B cell (primary cell): ENCODE data around the gene GRM8. TPM values are rescaled to one million over a fixed set of nuclear protein-coding genes. Genes with fewer than 3 reads are reported as not detected.

Experiments
- ATAC-seq: fragments of 200-7000 bp; cut with Tn5 transposase; one replicate; pipeline ENCODE4 v1.10.0; 2021; ENCODE audit warnings: low read depth, mild to moderate bottlenecking, moderate number of reproducible peaks, moderate library complexity
- CTCF ChIA-PET: fragments of 350-600 bp; sonication (Branson Sonifier 250); formaldehyde crosslinking; loops from one replicate; lab custom pipeline; 2021; ENCODE audit warnings: antibody characterized with exemption, inconsistent platforms; lab: Charles Lee
- POLR2A ChIA-PET: fragments of 350-600 bp; sonication (Branson Sonifier 250); formaldehyde crosslinking; loops from one replicate; lab custom pipeline; 2021; ENCODE audit warnings: antibody characterized with exemption; lab: Charles Lee
- DNase-seq: peaks from one replicate; pipeline ENCODE4 v3.0.0; 2013
- H2AFZ ChIP-seq: 2 replicates; pipeline ENCODE4 v1.6.1; 2012; ENCODE audit warnings: mild to moderate bottlenecking, low read depth, low read length; ENCODE audit not compliant: insufficient read depth, poor library complexity, severe bottlenecking
- H3K27ac ChIP-seq, 2 donors: 1 replicate in 1 of 2; 2 replicates in 1 of 2; pipeline ENCODE4 v1.5.1; 2012 to 2013; ENCODE audit warnings: low read length in 2 of 2, mild to moderate bottlenecking in 2 of 2, moderate library complexity in 1 of 2
- H3K27me3 ChIP-seq, 4 experiments: fragments of 200-600 bp in 1 of 4; sonication (generic) in 1 of 4; replicated peaks in 1 of 4; 1 replicate in 2 of 4; 2 replicates in 2 of 4; pipeline versions ENCODE4 v1.6.1 to v1.7.0; 2013 to 2016; ENCODE audit warnings: low read length in 3 of 4, mild to moderate bottlenecking in 2 of 4, mixed read lengths in 1 of 4, moderate library complexity in 1 of 4; ENCODE audit not compliant: insufficient read depth in 4 of 4, control insufficient read depth in 3 of 4; ENCODE audit errors: control extremely low read depth in 1 of 4
- H3K36me3 ChIP-seq, 2 experiments: replicated peaks in 1 of 2; 1 replicate in 1 of 2; 2 replicates in 1 of 2; pipeline versions ENCODE4 v1.6.1 to v1.7.1; 2013; ENCODE audit warnings: low read length in 1 of 2; ENCODE audit not compliant: insufficient read depth in 2 of 2, control insufficient read depth in 1 of 2; ENCODE audit errors: control extremely low read depth in 1 of 2, extremely low read depth in 1 of 2
- H3K4me1 ChIP-seq, 2 donors: fragments of 200-600 bp in 1 of 2; sonication (generic) in 1 of 2; 1 replicate in 1 of 2; 2 replicates in 1 of 2; pipeline versions ENCODE4 v1.5.1 to v1.6.1; 2013 to 2017; ENCODE audit warnings: low read length in 2 of 2; ENCODE audit not compliant: control insufficient read depth in 2 of 2, insufficient read depth in 2 of 2
- H3K4me2 ChIP-seq: replicated peaks from 2 replicates; pipeline ENCODE3; 2012; ENCODE audit warnings: mild to moderate bottlenecking, low read depth, low read length; ENCODE audit not compliant: poor library complexity, severe bottlenecking
- H3K4me3 ChIP-seq, 5 experiments: fragments of 200-600 bp in 1 of 5; sonication (generic) in 1 of 5; 1 replicate in 3 of 5; 2 replicates in 2 of 5; pipeline versions ENCODE4 v1.5.1 to v1.7.0; 2011 to 2016; ENCODE audit warnings: low read length in 4 of 5, mild to moderate bottlenecking in 4 of 5, low read depth in 2 of 5, control low read depth in 1 of 5, moderate library complexity in 1 of 5; ENCODE audit not compliant: insufficient read depth in 1 of 5; ENCODE audit errors: control extremely low read depth in 1 of 5, extremely low read depth in 1 of 5
- H3K79me2 ChIP-seq: fragments of 200-600 bp; sonication (generic); one replicate; pipeline ENCODE4 v1.6.0; 2016; ENCODE audit warnings: low read length; ENCODE audit not compliant: control insufficient read depth, insufficient read depth
- H3K9ac ChIP-seq: fragments of 200-600 bp; sonication (generic); 2 replicates; pipeline ENCODE4 v1.6.1; 2017; ENCODE audit warnings: mild to moderate bottlenecking, low read length, moderate library complexity
- H3K9me3 ChIP-seq, 3 donors: one replicate each; pipeline versions ENCODE4 v1.6.1 to v1.7.1; 2013; ENCODE audit warnings: low read length in 2 of 3; ENCODE audit not compliant: control insufficient read depth in 2 of 3, insufficient read depth in 1 of 3; ENCODE audit errors: control extremely low read depth in 1 of 3
- H4K20me1 ChIP-seq: 2 replicates; pipeline ENCODE4 v1.6.0; 2012; ENCODE audit warnings: mild to moderate bottlenecking, low read length; ENCODE audit not compliant: insufficient read depth, control insufficient read depth, poor library complexity, severe bottlenecking
- H3K27ac Mint-ChIP-seq: one replicate; pipeline ENCODE4 v1.8.0; 2021; ENCODE audit warnings: mixed read lengths
- H3K27me3 Mint-ChIP-seq: one replicate; pipeline ENCODE4 v1.8.0; 2021; ENCODE audit warnings: mixed read lengths
- H3K4me1 Mint-ChIP-seq: one replicate; pipeline ENCODE4 v1.8.0; 2021; ENCODE audit warnings: mixed read lengths
- H3K4me3 Mint-ChIP-seq: one replicate; pipeline ENCODE4 v1.8.0; 2021; ENCODE audit warnings: mixed read lengths
- H3K9me3 Mint-ChIP-seq: one replicate; pipeline ENCODE4 v1.8.0; 2022; ENCODE audit warnings: mixed read lengths; ENCODE audit not compliant: insufficient read depth
- EZH2 ChIP-seq: IDR thresholded peaks from 2 replicates; pipeline ENCODE4 v1.6.1; 2012; ENCODE audit warnings: borderline replicate concordance, low read depth, mild to moderate bottlenecking, moderate library complexity, low read length; ENCODE audit not compliant: insufficient read depth, poor library complexity, severe bottlenecking
- WGBS: methylation state at CpG from one replicate; pipeline ENCODE4 v1.1.5; 2013; ENCODE audit warnings: missing lambda C conversion rate; ENCODE audit not compliant: insufficient coverage; 5-methylcytosine and 5-hydroxymethylcytosine counted together
- intact Hi-C: fragments of 100-400 bp; cut with micrococcal nuclease; formaldehyde crosslinking; loops from one replicate; pipeline ENCODE4 v1.10.0; 2022
- polyA plus RNA-seq: library from polyadenylated mRNA; depleted of rRNA; stranded (reverse); fragments of >200 nt; gene quantifications from 2 replicates; pipeline ENCODE4 v1.2.3, GENCODE V29; 2012
- total RNA-seq, 2 donors: library from RNA; stranded (reverse); fragments of 120-200 nt in 1 of 2; gene quantifications; 1 replicate in 1 of 2; 2 replicates in 1 of 2; pipeline versions ENCODE4 v1.2.3 to v1.2.4, GENCODE V29; 2013 to 2022
- TF ChIP-seq, protein P1 (sequence below): fragments of 200-600 bp; IDR thresholded peaks from one replicate; pipeline ENCODE4 v1.8.0; 2022; ENCODE audit warnings: antibody characterized with exemption, mild to moderate bottlenecking

Gene GRM8
- total and polyA plus RNA-seq, 2 donors (not counting 1 experiment from before 2014, with no cell fraction given): not detected

DNA sequence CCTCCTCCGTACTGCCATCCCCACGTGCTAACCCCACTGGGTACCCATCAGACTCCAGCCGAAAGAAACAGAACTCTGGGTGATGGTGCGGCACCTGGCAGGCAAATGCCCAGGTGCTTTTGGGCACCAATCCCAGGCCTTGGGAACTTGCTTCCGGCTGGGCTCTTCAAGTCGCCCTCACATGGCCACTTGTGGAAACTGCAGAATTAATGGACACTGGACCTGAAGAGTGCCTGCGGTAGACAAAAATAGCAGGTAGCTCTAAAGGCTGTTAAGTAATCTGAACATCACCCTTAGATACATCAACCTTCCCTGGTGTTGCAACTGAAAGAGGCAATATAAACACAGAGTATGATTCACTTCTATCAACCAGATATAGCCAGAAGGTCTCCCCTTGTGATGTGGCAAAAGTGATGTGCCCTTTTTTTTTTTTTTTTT lies 644.4 kb downstream of the GRM8 start:
- Histone ChIP-seq H3K4me1 (no peaks in the 10 kb centered on the region), H3K36me3 (no peaks in the 10 kb centered on the region), H3K9ac (no peak overlapping the region), H3K79me2 (no peaks in the 10 kb centered on the region), H3K9me3 (peaks cover 0 to 5% (median 0%) of the 10 kb centered on the region in 3 donors), H3K4me2 (no peak overlapping the region), H3K27ac (no peak overlapping the region), H2AFZ (no peak overlapping the region), H3K4me3 (no peak overlapping the region), H4K20me1 (no peaks in the 10 kb centered on the region), H3K27me3 (no peaks in the 10 kb centered on the region)
- Mint-ChIP-seq H3K27me3 (no peaks in the 10 kb centered on the region), H3K4me1 (no peaks in the 10 kb centered on the region), H3K4me3 (no peak overlapping the region), H3K27ac (no peak overlapping the region), H3K9me3 (no peaks in the 10 kb centered on the region)
- TF ChIP-seq EZH2: no peak
- TF ChIP-seq, protein P1, sequence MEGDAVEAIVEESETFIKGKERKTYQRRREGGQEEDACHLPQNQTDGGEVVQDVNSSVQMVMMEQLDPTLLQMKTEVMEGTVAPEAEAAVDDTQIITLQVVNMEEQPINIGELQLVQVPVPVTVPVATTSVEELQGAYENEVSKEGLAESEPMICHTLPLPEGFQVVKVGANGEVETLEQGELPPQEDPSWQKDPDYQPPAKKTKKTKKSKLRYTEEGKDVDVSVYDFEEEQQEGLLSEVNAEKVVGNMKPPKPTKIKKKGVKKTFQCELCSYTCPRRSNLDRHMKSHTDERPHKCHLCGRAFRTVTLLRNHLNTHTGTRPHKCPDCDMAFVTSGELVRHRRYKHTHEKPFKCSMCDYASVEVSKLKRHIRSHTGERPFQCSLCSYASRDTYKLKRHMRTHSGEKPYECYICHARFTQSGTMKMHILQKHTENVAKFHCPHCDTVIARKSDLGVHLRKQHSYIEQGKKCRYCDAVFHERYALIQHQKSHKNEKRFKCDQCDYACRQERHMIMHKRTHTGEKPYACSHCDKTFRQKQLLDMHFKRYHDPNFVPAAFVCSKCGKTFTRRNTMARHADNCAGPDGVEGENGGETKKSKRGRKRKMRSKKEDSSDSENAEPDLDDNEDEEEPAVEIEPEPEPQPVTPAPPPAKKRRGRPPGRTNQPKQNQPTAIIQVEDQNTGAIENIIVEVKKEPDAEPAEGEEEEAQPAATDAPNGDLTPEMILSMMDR: no peak
- POLR2A ChIA-PET: no interaction called here
- CTCF ChIA-PET: no interaction called here
- ATAC-seq: no peak
- WGBS: 73% methylated on average over 6 of the region's 7 CpGs
- DNase-seq: no peak
- intact Hi-C loops: no loop called here

DNA sequence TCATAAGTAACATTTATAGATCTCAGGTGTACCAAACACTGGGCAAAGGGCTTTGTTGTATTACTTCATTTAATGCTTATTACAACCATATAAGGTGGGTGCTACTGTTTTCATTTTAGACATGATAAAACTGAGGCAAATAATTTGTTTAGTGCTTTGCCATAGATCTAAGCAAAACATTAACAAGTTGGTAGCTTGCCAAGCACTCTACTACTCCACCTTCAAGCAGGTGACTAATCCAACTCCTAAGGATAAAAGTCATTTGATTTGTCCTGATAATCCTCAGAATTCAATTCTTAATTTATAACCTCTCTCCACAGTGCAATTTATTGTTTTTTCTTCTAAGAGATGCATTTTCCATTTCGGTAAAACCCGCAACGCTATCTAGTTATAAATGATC lies 646.4 kb downstream of the GRM8 start:
- no peak for DNase-seq
- Histone ChIP-seq H2AFZ (no peak overlapping the region), H4K20me1 (no peaks in the 10 kb centered on the region), H3K27me3 (no peaks in the 10 kb centered on the region), H3K4me2 (no peak overlapping the region), H3K4me3 (no peak overlapping the region), H3K36me3 (no peaks in the 10 kb centered on the region), H3K9me3 (peaks cover 0 to 5% (median 0%) of the 10 kb centered on the region in 3 donors), H3K27ac (no peak overlapping the region), H3K79me2 (no peaks in the 10 kb centered on the region), H3K4me1 (no peaks in the 10 kb centered on the region), H3K9ac (no peak overlapping the region)
- no peak overlapping the region for H3K4me3 Mint-ChIP-seq
- no peaks in the 10 kb centered on the region for H3K9me3 Mint-ChIP-seq
- H3K27ac Mint-ChIP-seq: no peak overlapping the region
- no peaks in the 10 kb centered on the region for H3K27me3 Mint-ChIP-seq
- H3K4me1 Mint-ChIP-seq: no peaks in the 10 kb centered on the region
- ChIA-PET POLR2A (no interaction called here), CTCF (no interaction called here)
- no CpG with 5 or more reads among the region's 3 CpGs for WGBS
- no peak for ATAC-seq
- TF ChIP-seq EZH2: no peak
- TF ChIP-seq, protein P1: no peak
- intact Hi-C loops: no loop called here
